Ovary (tissue), 9 donors: ENCODE data around the gene TRPV4. TPM values are rescaled to one million over a fixed set of nuclear protein-coding genes. Genes with fewer than 3 reads are reported as not detected.

ENCODE experiments used
- DNase-seq, 5 donors: peaks; one replicate each; pipeline ENCODE4 v3.0.0-alpha.2; 2019 to 2020
- H3K27ac ChIP-seq, 2 donors: fragments of 200-600 bp; one replicate each; pipeline versions ENCODE4 v1.5.1 to v1.8.0; 2019 to 2022
- H3K27me3 ChIP-seq: fragments of 200-600 bp; one replicate; pipeline ENCODE4 v1.8.0; 2022
- H3K36me3 ChIP-seq: fragments of 200-600 bp; sonication (generic); one replicate; pipeline ENCODE4 v1.5.1; 2019
- H3K4me1 ChIP-seq: one replicate; pipeline ENCODE4 v1.8.1; 2013; ENCODE audit warnings: mild to moderate bottlenecking, moderate library complexity; ENCODE audit not compliant: insufficient read depth
- H3K4me3 ChIP-seq: fragments of 200-600 bp; sonication (generic); one replicate; pipeline ENCODE4 v1.5.1; 2017
- H3K9me3 ChIP-seq, 2 donors: fragments of 200-600 bp in 1 of 2; sonication (generic) in 1 of 2; one replicate each; pipeline versions ENCODE4 v1.5.1 to v1.8.1; 2013 to 2019; ENCODE audit warnings: mild to moderate bottlenecking in 1 of 2, moderate library complexity in 1 of 2
- CTCF ChIP-seq, 3 donors: fragments of 450-650 bp in 2 of 3; fragments of 200-600 bp in 1 of 3; IDR thresholded peaks; one replicate each; pipeline versions ENCODE4 v1.5.1 to v1.8.0; 2016 to 2022; ENCODE audit warnings: antibody characterized with exemption in 3 of 3, mild to moderate bottlenecking in 1 of 3
- EP300 ChIP-seq: sonication (generic); formaldehyde crosslinking; IDR thresholded peaks from one replicate; pipeline ENCODE4 v1.6.1; 2017; ENCODE audit warnings: antibody characterized with exemption
- POLR2A ChIP-seq: fragments of 450-650 bp; IDR thresholded peaks from one replicate; pipeline ENCODE4 v1.6.1; 2017; ENCODE audit warnings: antibody characterized with exemption, mild to moderate bottlenecking, moderate library complexity
- WGBS, 3 donors: extraction: QIAGEN DNeasy Blood & Tissue Kit in 1 of 3; methylation state at CpG; one replicate each; pipeline versions ENCODE4 v1.1.5 to v1.1.7; 2013 to 2017; 5-methylcytosine and 5-hydroxymethylcytosine counted together
- intact Hi-C, 4 donors: fragments of 100-400 bp; cut with DNase I; formaldehyde crosslinking; loops; one replicate each; pipeline versions ENCODE4 v1.11.0 to v1.15.1; 2022 to 2023
- polyA plus RNA-seq, 2 donors: library from polyadenylated mRNA; stranded (reverse); fragments of 200-250 nt in 1 of 2; fragments of 350-450 nt in 1 of 2; fragmentation: Illumina TruSeq in 1 of 2; extraction: RNeasy Lipid Tissue Mini Kit (QIAGEN cat#74804) in 1 of 2; gene quantifications; one replicate each; pipeline ENCODE4 v1.2.3, GENCODE V29; 2013 to 2014
- total RNA-seq, 7 donors: library from RNA; depleted of rRNA in 2 of 7; stranded (reverse); fragments of >200 nt in 2 of 7; fragmentation: NEBNext Ultra II Directional in 3 of 7; extraction: Animal tissue kit (Norgen Biotek cat#: 25700) in 3 of 7; gene quantifications; one replicate each; pipeline versions ENCODE4 v1.1.0 to v1.2.4, GENCODE V29; 2016 to 2023
- donor health status: DM: no; HTN: no; CAD: no; lungs with moderate emphysema.
- donor health status: DM: no; HTN: no; CAD: no.
- donor health status: Bipolar disorder and iron deficiency.
- donor health status: DM: yes; HTN: yes; CAD: no.
- donor health status: DM: no; HTN: no; CAD: no.
- donor health status: DM: yes; HTN: yes; CAD: no.

The TRPV4 gene
- total and polyA plus RNA-seq, 9 donors = 0.12 to 2.4 (median 0.49) TPM; not detected in 1

- H3K36me3 ChIP-seq = no peaks in the 10 kb centered on the region
- H3K9me3 ChIP-seq = no peaks in the 10 kb centered on the region
- peaks cover 9% of the 10 kb centered on the region for H3K4me1 ChIP-seq
- TF ChIP-seq EP300 = no peak
- no peak for TF ChIP-seq POLR2A
- no peak for TF ChIP-seq CTCF (IDR thresholded peaks at IDR 0.05)
- no peak overlapping the region for H3K4me3 ChIP-seq
- no peaks in the 10 kb centered on the region for H3K27me3 ChIP-seq
- no peak for DNase-seq
- intact Hi-C loops = no loop called here
- WGBS, 3 donors = 75 to 80% (median 77%) methylated on average over 17 of the region's 17 CpGs
- H3K27ac ChIP-seq = no peak overlapping the region
These were observed 28.6 kb upstream of the TRPV4 start for GRCh38 chr12:109861689-109862314.

GRCh38 chr12:109860977-109861376 is 27.8 kb upstream of the TRPV4 start:
- WGBS, 3 donors = 94 to 96% (median 95%) methylated on average over 5 of the region's 5 CpGs
- Histone ChIP-seq H3K9me3 (no peaks in the 10 kb centered on the region), H3K4me3 (no peak overlapping the region), H3K27me3 (no peaks in the 10 kb centered on the region), H3K4me1 (peaks cover 9% of the 10 kb centered on the region), H3K36me3 (no peaks in the 10 kb centered on the region), H3K27ac (no peak overlapping the region)
- DNase-seq = no peak
- no peak for TF ChIP-seq POLR2A
- no peak for TF ChIP-seq EP300
- TF ChIP-seq CTCF (IDR thresholded peaks at IDR 0.05) = no peak
- intact Hi-C loops = no loop called here

GRCh38 chr12:109858764-109859163 is 25.6 kb upstream of the TRPV4 start:
- no peaks in the 10 kb centered on the region for H3K36me3 ChIP-seq
- no peaks in the 10 kb centered on the region for H3K9me3 ChIP-seq
- no peak overlapping the region for H3K4me3 ChIP-seq
- WGBS, 3 donors = 82 to 83% (median 82%) methylated on average over 5 of the region's 5 CpGs
- H3K4me1 ChIP-seq = peaks cover under 1% of the 10 kb centered on the region
- H3K27ac ChIP-seq = no peak overlapping the region
- no peaks in the 10 kb centered on the region for H3K27me3 ChIP-seq
- TF ChIP-seq POLR2A = no peak
- no peak for TF ChIP-seq CTCF (IDR thresholded peaks at IDR 0.05)
- no peak for TF ChIP-seq EP300
- intact Hi-C loops = no loop called here
- DNase-seq = no peak

GRCh38 chr12:109857715-109858114 is 24.5 kb upstream of the TRPV4 start:
- intact Hi-C loops = no loop called here

More at GRCh38 chr12:109857715-109858114, 24.5 kb upstream of the TRPV4 start:
- no peaks in the 10 kb centered on the region for H3K9me3 ChIP-seq
- no peaks in the 10 kb centered on the region for H3K27me3 ChIP-seq
- 91 to 97% (median 93%) methylated on average over 6 of the region's 6 CpGs for WGBS, 3 donors
- H3K4me3 ChIP-seq = no peak overlapping the region
- H3K4me1 ChIP-seq = no peaks in the 10 kb centered on the region
- no peaks in the 10 kb centered on the region for H3K36me3 ChIP-seq
- TF ChIP-seq CTCF (IDR thresholded peaks at IDR 0.05) = no peak
- no peak for TF ChIP-seq EP300
- TF ChIP-seq POLR2A = no peak
- DNase-seq = no peak
- H3K27ac ChIP-seq = no peak overlapping the region
